Osteocyte (in vitro differentiated cells): ENCODE measurements around the gene FAHD2B. TPM values are rescaled to one million over a fixed set of nuclear protein-coding genes. Genes with fewer than 3 reads are reported as not detected.
"Not testable (repeated sequence)": the region's sequence is repeated elsewhere in the genome, so short reads cannot be mapped to it uniquely, and the experiment has no call there.

Source experiments
- DNase-seq: peaks from one replicate; pipeline ENCODE4 v3.0.0; 2021; ENCODE audit warnings: mixed read lengths; ENCODE audit not compliant: unreplicated experiment; ENCODE audit errors: extremely low spot score
- H3K27ac Mint-ChIP-seq: one replicate; pipeline ENCODE4 v1.8.0; 2021; ENCODE audit warnings: mild to moderate bottlenecking, mixed read lengths; ENCODE audit not compliant: unreplicated experiment
- H3K27me3 Mint-ChIP-seq: one replicate; pipeline ENCODE4 v1.8.0; 2021; ENCODE audit warnings: mixed read lengths; ENCODE audit not compliant: unreplicated experiment
- H3K36me3 Mint-ChIP-seq: one replicate; pipeline ENCODE4 v1.8.0; 2021; ENCODE audit warnings: mixed read lengths; ENCODE audit not compliant: unreplicated experiment
- H3K4me1 Mint-ChIP-seq: one replicate; pipeline ENCODE4 v1.8.0; 2021; ENCODE audit warnings: mixed read lengths; ENCODE audit not compliant: unreplicated experiment
- H3K4me3 Mint-ChIP-seq: one replicate; pipeline ENCODE4 v1.8.0; 2021; ENCODE audit warnings: mild to moderate bottlenecking, moderate library complexity, mixed read lengths; ENCODE audit not compliant: unreplicated experiment
- H3K9me3 Mint-ChIP-seq: one replicate; pipeline ENCODE4 v1.8.0; 2021; ENCODE audit warnings: mixed read lengths; ENCODE audit not compliant: unreplicated experiment
- CTCF ChIP-seq: fragments of 200-600 bp; sonication (generic); IDR thresholded peaks from 2 replicates; pipeline ENCODE4 v1.5.0; 2021; ENCODE audit warnings: antibody characterized with exemption, mild to moderate bottlenecking, moderate library complexity
- total RNA-seq: library from RNA; stranded (reverse); gene quantifications from 2 replicates; pipeline ENCODE4 v1.2.1, GENCODE V29; 2021

FAHD2B gene
- total RNA-seq, 1 donor from 2014 or later, result 26.1 TPM

GRCh38 chr2:97068074-97068473 is 26.6 kb downstream of the FAHD2B start:
- Mint-ChIP-seq H3K4me3 (no peak overlapping the region), H3K4me1 (no peaks in the 10 kb centered on the region), H3K27me3 (peaks cover 21% of the 10 kb centered on the region), H3K36me3 (peaks cover 5% of the 10 kb centered on the region), H3K9me3 (peaks cover 4% of the 10 kb centered on the region), H3K27ac (no peak overlapping the region)
- DNase-seq, result no peak
- TF ChIP-seq CTCF, result no peak

- Mint-ChIP-seq H3K36me3 (peaks cover 5% of the 10 kb centered on the region), H3K4me1 (no peaks in the 10 kb centered on the region), H3K4me3 (no peak overlapping the region), H3K27ac (no peak overlapping the region), H3K27me3 (peaks cover 22% of the 10 kb centered on the region), H3K9me3 (peaks cover 4% of the 10 kb centered on the region)
- TF ChIP-seq CTCF, result no peak
- no peak for DNase-seq
Measured at GRCh38 chr2:97067279-97068004, 27.2 kb downstream of the FAHD2B start.

- H3K9me3 Mint-ChIP-seq, H3K36me3 Mint-ChIP-seq, H3K27ac Mint-ChIP-seq, H3K4me3 Mint-ChIP-seq, DNase-seq, H3K4me1 Mint-ChIP-seq: not testable (repeated sequence)
- peaks cover 22% of the 10 kb centered on the region for H3K27me3 Mint-ChIP-seq
Measured at GRCh38 chr2:97066030-97066429, 28.7 kb downstream of the FAHD2B start.

GRCh38 chr2:97062020-97062419 is 32.7 kb downstream of the FAHD2B start:
- H3K4me1 Mint-ChIP-seq, result not testable (repeated sequence)

GRCh38 chr2:97059782-97060181 is 34.9 kb downstream of the FAHD2B start:
- not testable (repeated sequence) for H3K36me3 Mint-ChIP-seq, H3K27ac Mint-ChIP-seq, H3K4me1 Mint-ChIP-seq, H3K9me3 Mint-ChIP-seq, DNase-seq, H3K4me3 Mint-ChIP-seq
- peaks cover 24% of the 10 kb centered on the region for H3K27me3 Mint-ChIP-seq

More at GRCh38 chr2:97062020-97062419, 32.7 kb downstream of the FAHD2B start:
- H3K9me3 Mint-ChIP-seq, H3K36me3 Mint-ChIP-seq, H3K4me3 Mint-ChIP-seq, H3K27ac Mint-ChIP-seq, DNase-seq: not testable (repeated sequence)
- H3K27me3 Mint-ChIP-seq, result peaks cover 29% of the 10 kb centered on the region

- not testable (repeated sequence) for H3K9me3 Mint-ChIP-seq, H3K36me3 Mint-ChIP-seq, H3K27ac Mint-ChIP-seq, DNase-seq, H3K4me1 Mint-ChIP-seq, H3K4me3 Mint-ChIP-seq
- H3K27me3 Mint-ChIP-seq, result peaks cover 11% of the 10 kb centered on the region
Measured at GRCh38 chr2:97056150-97056549, 38.5 kb downstream of the FAHD2B start.

- not testable (repeated sequence) for H3K27ac Mint-ChIP-seq, H3K9me3 Mint-ChIP-seq, H3K36me3 Mint-ChIP-seq, H3K4me3 Mint-ChIP-seq, DNase-seq, H3K4me1 Mint-ChIP-seq
- peaks cover 11% of the 10 kb centered on the region for H3K27me3 Mint-ChIP-seq
Measured at GRCh38 chr2:97050032-97050431, 44.6 kb downstream of the FAHD2B start.

GRCh38 chr2:97048448-97048847 is 46.2 kb downstream of the FAHD2B start:
- H3K4me3 Mint-ChIP-seq, DNase-seq, H3K36me3 Mint-ChIP-seq, H3K4me1 Mint-ChIP-seq, H3K27ac Mint-ChIP-seq, H3K9me3 Mint-ChIP-seq: not testable (repeated sequence)
- H3K27me3 Mint-ChIP-seq, result peaks cover 18% of the 10 kb centered on the region

GRCh38 chr2:97046676-97047075 is 48.0 kb downstream of the FAHD2B start:
- H3K4me1 Mint-ChIP-seq, H3K4me3 Mint-ChIP-seq, H3K27ac Mint-ChIP-seq, H3K9me3 Mint-ChIP-seq, H3K36me3 Mint-ChIP-seq, DNase-seq: not testable (repeated sequence)
- peaks cover 28% of the 10 kb centered on the region for H3K27me3 Mint-ChIP-seq

- not testable (repeated sequence) for DNase-seq, H3K36me3 Mint-ChIP-seq, H3K4me3 Mint-ChIP-seq, H3K4me1 Mint-ChIP-seq, H3K9me3 Mint-ChIP-seq, H3K27ac Mint-ChIP-seq
- H3K27me3 Mint-ChIP-seq, result peaks cover 28% of the 10 kb centered on the region
Measured at GRCh38 chr2:97045895-97046499, 48.7 kb downstream of the FAHD2B start.
